ENCODE data around the gene USP9X.
A peak's percentile ranks its signal among the peaks of the same experiment; 100 is the strongest.
"Not testable (repeated sequence)": the region's sequence is repeated elsewhere in the genome, so short reads cannot be mapped to it uniquely, and the experiment has no call there.

Gene USP9X

GRCh38 chrX:41122664-41123257, 37.5 kb downstream of the USP9X start:
- DNase-seq (ENCODE audit: low spot score), result no peak

DNA sequence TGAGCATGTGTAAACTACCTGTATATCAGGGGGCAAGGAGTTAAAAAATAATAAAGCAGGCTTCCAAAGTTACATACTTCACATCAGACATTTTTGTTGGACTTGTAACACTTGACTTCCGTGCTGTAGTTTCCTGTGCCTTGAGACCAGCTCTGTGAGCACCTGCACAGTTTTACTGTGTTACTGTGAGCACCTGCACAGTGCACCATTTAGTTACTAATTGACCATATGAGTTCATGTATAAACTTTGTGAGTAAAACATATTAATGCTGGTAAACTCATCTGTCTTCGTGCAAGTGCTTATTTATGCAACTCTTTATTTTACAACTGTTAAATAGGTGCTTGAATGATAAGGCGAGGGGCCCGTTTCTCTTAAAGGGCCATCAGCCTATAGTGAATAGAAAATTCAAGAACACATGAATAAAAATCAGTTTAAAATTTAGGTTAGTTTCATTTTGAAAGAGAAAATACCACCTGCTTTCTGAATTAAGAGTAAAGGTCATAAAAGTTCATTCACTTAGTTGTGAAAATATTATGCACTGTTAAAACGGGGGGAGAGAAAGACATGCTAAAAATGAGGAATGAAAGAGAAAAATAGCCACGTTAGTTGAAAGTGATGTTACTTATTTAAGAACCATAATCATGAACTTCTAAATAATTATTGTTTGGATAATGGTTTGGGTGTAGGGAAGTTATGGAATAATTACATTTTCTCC, 42.4 kb downstream of the USP9X start:
- DNase-seq (ENCODE audit: low spot score), result no peak

DNA sequence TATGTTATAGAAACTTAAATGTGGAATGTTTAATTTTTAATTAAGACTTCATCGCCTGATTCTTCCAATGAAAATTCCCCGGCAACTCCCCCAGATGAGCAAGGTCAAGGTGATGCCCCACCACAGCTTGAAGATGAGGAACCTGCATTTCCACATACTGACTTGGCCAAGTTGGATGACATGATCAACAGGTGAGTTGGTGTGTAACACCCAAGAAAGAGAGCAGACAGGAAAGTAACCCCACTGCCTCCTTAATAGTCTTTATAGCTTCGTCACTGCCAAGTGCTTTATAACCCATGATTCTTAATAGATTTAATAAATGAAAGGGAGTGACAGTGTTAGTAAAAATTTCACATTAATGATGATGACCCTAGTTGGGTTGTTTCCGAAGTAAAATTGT, 43.7 kb downstream of the USP9X start:
- no peak for DNase-seq (ENCODE audit: low spot score)

- no peak for DNase-seq (ENCODE audit: low spot score)
Observed at GRCh38 chrX:41131766-41132165, 46.5 kb downstream of the USP9X start.

GRCh38 chrX:41133551-41133950, 48.3 kb downstream of the USP9X start:
- no peak for DNase-seq (ENCODE audit: low spot score)

- DNase-seq (ENCODE audit: low spot score), result no peak
Observed at GRCh38 chrX:41137589-41137988, 52.3 kb downstream of the USP9X start.

- DNase-seq (ENCODE audit: low spot score), result peak; percentile 69
Observed at GRCh38 chrX:41142130-41142910, 57.1 kb downstream of the USP9X start.

GRCh38 chrX:41144873-41145272, 59.6 kb downstream of the USP9X start:
- DNase-seq (ENCODE audit: low spot score), result no peak

GRCh38 chrX:41145920-41146608, 60.8 kb downstream of the USP9X start:
- DNase-seq (ENCODE audit: low spot score), result peak; percentile 38

DNA sequence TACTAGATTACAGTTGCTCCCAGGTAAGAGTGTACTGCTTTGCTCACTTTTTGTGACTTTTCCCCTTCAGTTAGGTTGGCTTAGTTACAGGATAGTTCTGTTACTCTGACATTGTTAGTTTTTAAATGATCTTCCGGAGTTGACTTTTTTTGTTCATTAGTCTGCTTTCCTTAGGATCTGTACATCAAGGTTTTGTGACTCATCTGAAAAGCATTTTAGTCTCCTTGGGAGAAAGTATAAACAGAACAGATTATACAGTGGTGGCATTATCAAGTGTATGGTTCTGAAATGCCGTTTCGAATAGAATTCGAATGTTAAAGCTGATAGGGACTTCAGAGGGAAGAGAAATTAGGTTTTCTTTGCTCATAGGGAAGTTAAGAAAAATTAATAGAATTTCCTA, 63.3 kb downstream of the USP9X start:
- DNase-seq (ENCODE audit: low spot score), result no peak

DNA sequence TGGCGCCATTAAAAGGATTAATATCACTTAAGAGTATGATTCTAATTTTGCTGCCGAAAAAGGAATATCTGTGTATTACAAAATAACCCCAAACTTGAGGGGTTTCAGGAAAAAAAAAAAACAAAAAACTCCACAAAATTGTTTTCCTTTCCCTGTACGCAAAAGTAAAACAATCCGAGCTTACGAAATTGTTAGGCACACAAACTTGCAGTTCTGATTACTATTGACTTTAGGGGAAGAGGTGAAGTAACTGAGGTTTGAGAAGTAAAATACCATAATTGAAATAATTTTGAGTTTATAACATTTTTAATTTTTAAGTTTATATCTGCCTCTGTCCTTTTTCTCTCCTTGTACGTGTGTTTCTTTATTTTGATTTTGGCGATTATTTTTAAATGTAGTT, 64.8 kb downstream of the USP9X start:
- DNase-seq (ENCODE audit: low spot score), result no peak

DNA sequence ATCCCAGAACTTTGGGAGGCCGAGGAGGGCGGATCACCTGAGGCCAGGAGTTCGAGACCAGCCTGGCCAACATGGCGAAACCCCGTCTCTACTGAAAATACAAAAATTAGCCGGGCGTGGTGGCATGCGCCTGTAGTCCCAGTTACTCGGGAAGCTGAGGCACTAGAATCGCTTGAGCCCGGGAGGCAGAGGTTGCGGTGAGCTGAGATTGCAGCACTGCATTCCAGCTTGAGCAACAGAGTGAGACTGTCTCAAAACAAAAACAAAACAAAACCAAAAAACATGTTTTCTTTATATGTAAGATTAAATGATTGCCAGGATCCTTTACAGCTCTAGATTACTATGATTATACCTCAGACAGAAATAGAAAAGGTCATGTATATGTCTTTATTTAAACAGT, 66.5 kb downstream of the USP9X start:
- DNase-seq (ENCODE audit: low spot score), result not testable (repeated sequence)

GRCh38 chrX:41152221-41152620, 67.0 kb downstream of the USP9X start:
- DNase-seq (ENCODE audit: low spot score), result no peak

DNA sequence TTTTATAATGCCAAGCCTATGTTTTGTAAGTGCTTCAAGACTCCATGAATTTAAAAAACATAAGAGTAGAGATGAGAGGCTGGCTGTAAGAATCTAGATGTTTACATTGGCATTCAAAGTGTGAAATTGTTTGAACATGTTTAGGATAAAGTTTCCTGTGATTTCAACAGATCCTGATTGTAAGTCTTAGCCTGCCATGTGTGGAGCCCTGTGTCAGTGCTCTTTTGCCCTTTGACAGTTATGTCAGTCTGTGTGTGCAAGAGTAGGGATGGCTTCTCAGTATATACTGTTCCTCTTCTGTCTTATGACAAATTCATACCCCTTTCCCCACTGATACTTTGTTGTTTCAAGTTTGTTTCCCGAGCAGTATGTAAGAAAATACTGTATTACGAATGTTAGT, 68.2 kb downstream of the USP9X start:
- DNase-seq (ENCODE audit: low spot score), result no peak

DNA sequence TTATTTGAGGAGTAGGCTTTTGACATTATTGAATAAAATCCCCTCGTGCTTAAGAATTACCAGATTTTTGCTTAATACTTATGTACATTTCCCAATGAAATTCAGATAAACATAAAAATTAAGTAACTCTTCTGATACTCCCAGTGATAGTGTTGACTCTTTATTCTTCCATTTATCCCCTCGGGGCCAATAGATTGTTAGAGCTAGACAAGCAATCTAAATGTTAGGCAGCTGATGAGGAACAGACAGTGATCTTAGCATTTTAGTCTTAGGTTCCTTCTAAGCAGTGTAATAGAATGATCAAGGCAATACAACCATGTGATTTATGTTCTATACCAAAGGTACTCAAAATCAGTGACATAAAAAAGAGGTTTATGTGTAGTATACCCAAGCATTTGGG, 68.7 kb downstream of the USP9X start:
- no peak for DNase-seq (ENCODE audit: low spot score)

GRCh38 chrX:41164449-41164848, 79.2 kb downstream of the USP9X start:
- no peak for DNase-seq (ENCODE audit: low spot score)

- no peak for DNase-seq (ENCODE audit: low spot score)
Observed at GRCh38 chrX:41167888-41168287, 82.6 kb downstream of the USP9X start.

- DNase-seq (ENCODE audit: low spot score), result no peak
Observed at GRCh38 chrX:41176263-41176662, 91.0 kb downstream of the USP9X start.

- no peak for DNase-seq (ENCODE audit: low spot score)
Observed at GRCh38 chrX:41177297-41177696, 92.1 kb downstream of the USP9X start.

DNA sequence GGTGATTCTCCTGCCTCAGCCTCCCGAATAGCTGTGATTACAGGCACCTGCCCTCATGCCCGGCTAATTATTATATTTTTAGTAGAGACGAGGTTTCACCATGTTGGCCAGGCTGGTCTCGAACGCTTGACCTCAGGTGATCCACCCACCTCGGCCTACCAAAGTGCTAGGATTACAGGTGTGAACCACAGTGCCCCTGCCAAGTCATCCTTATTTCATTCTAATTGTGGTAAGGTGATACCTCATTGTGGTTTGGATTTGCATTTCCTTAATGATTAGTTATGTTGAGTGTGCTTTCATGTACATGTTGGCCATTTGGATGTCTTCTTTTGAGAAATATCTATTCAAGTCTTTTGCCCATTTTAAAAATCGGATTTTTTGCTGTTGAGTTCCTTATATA, 93.0 kb downstream of the USP9X start:
- no peak for DNase-seq (ENCODE audit: low spot score)

DNA sequence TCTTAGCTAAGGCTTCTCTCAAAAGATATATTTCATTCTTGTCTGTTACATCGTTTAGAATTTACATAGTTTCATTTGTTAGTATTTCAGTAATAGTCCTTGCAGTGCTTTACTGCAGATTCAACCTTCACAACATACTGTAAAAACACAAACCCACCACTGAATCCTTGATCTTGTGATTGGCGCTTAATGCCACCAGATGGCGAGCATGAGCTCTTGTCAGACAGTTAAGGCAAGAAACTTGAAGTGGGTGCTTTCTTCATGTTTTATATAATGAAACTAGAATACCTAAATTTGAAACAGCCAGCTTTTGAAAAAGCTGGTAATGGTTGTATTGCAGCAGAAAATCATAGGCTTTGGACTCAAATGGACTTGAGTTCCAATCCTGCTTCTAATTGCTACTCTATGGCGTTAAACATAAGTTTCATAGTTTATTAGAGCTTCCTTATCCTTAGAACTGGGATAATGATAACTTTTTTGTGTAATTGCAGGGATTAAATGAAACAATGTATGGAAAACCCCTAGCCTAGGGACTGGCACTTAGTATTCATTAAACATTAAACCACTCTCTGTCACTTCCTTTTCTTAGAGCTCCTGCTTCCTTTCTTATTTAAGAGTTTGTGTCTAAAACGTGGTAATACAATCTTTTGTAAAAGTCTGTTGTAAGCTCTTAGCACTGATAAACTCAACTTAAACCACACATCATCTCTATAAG, 95.1 kb downstream of the USP9X start:
- DNase-seq (ENCODE audit: low spot score), result peak; percentile 49

DNA sequence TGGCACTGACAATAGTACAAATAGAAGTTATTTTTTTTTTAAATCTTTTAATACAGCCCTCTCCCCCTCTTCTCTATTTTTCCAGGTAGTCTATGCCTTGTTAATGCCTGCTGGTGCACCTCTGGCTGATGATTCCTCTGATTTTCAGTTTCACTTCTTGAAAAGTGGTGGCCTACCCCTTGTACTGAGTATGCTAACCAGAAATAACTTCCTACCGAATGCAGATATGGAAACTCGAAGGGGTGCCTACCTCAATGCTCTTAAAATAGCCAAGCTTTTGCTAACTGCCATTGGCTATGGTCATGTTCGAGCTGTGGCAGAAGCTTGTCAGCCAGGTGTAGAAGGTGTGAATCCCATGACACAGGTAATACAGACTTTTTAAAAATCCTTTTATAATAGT, 99.1 kb downstream of the USP9X start:
- DNase-seq (ENCODE audit: low spot score), result no peak

All from hematopoietic multipotent progenitor cell treated with erythropoietin and hydrocortisone succinate and interleukin-3 and kit ligand, for 17 days (in vitro differentiated cells).